Fibroblast of skin of left biceps (primary cell): ENCODE results near the gene ANK3.
A peak's percentile ranks its signal among the peaks of the same experiment; 100 is the strongest.

Experiments used
- DNase-seq, 2 experiments: peaks; one replicate each; pipeline ENCODE4 v3.0.0-alpha.2; 2013; ENCODE audit warnings: low read depth in 2 of 2

Gene ANK3

DNA sequence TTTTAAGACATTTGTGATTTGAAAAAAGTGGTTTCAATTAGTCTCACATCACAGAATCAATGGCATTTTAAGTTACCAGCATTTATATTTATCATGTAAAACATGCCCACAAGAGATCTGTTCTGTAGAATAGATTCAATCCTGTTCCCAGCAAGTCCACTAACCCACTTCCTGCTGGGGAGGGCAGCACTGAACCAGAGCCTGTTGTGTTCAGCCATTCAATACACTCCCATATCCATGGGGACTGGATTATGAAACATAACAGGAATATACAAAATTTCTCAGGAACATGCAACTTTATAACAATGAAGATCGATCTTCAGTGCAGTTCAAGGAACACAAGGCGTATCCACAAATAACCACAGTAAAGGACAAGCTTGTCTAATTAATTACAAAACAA is 24.4 kb upstream of the ANK3 start:
- no peak for DNase-seq

DNA sequence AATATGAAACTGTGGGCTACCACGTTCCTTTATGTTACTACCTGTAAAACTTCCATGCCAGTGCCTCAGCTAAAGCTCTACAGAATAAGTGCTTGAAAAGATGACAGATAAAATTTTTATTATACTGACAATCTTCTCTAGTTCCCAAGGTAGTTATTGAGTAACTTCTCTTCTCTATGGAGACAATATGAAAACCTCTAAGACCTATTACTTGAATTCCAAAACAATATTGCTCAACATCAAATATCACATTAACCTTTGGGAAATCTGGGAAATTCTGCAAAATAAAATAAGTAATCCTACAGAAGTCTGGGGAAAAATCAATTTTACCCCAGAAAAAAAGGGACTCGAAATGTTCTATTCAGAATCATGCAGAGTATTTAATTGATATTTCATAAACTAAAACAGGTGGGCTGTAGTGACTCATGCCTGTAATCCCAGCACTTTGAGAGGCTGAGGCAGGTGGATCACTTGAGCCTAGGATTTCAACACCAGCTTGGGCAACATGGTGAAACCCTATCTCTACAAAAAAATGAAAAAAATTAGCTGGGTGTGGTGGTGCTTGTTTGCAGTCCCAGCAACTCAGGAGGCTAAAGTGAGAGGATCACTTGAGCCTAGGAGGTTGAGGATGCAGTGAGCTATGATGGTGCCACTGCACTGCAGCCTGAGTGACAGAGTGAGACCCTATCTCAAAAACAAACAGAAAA is 23.8 kb upstream of the ANK3 start:
- no peak for DNase-seq

DNA sequence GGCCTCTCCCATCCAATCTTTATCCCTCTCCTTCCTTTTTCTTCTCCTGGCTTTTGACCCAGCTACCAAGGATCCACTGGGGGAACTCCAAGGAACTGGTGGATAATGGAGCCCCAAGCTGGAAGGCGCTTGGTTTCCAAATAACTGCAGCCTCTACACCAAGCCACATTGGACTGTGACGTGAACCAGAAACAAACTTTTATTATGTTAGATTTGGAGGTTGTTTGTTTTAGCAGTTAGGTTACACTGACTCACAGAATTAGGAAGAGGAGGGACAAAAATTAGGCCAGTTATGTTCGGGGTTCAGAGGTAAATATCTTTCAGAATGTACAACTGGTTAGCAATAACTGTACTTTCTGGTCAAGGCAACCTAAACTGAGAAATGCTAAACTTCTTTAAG is 21.3 kb upstream of the ANK3 start:
- no peak for DNase-seq

- DNase-seq, result no peak
Observed at GRCh38 chr10:60409202-60409601, 19.5 kb upstream of the ANK3 start.

DNA sequence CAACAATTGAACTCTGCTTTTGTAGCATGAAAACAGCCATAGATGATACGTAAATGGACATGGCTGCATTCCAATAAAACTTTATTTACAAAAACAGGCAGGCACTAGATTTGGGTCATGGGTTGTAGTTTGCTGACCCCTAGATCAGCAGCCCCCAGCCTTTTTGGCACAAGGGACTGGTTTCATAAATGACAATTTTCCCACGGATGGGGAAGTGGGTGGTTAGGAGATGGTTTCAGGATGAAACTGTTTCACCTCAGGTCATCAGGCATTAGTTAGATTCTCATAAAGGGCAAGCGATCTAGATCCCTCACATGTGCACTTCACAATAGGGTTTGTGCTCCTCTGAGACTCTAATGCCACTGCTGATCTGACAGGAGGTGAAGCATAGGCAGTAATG is 16.5 kb upstream of the ANK3 start:
- no peak for DNase-seq

- DNase-seq, result no peak
Observed at GRCh38 chr10:60405172-60405571, 15.5 kb upstream of the ANK3 start.

DNA sequence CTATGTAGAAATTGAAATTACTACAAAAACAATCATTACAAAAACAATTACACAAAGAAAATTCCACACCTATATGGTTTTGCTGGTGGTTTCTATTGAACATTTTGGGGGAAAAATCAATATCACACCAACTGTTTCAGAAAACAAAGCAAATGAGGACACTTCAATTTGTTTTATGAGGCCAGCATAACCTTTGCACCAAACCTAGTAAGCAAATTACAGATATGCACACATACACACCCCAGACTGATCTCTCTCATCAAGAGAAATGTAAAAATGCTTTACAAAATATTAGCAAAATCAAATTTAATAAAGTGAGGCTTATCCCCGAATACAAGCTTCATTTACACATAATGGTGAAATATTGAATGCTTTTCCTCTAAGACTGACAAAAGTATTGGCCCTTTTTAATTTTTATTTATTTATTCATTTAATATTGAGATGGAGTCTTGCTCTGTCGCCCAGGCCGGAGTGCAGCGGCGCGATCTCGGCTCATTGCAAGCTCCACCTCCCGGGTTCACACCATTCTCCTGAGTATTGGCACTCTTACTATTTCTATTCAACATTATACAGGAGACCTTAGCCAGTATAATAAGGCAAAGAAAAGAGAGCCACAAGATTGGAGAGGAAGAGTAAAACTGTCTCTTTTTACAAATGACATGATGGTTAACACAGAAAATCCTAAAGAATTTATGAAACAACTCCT is 13.6 kb upstream of the ANK3 start:
- no peak for DNase-seq

GRCh38 chr10:60400366-60400765 is 10.7 kb upstream of the ANK3 start:
- no peak for DNase-seq

- DNase-seq, result no peak
Observed at GRCh38 chr10:60399328-60399727, 9.7 kb upstream of the ANK3 start.

GRCh38 chr10:60397792-60398191 is 8.1 kb upstream of the ANK3 start:
- DNase-seq, result no peak

DNA sequence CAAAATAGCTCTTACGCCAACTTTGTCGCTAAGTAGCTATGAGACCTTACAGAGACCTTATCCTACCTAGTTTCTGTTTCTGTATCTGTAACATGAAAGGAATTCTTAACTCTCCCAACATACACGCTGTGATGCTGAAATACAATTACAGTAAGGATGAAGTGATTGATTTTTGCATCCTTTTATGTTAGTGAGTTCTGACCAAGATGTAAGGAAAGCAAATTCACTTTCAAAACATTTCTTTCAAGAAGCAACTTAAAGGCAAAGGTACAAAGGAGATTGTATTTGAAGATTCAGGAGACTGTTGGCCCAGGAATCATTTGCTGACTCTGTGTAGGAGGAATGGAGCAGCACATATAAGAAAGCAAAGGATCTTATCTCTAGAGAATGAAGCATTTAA is 7.1 kb upstream of the ANK3 start:
- DNase-seq, result no peak

GRCh38 chr10:60395711-60396110 is 6.0 kb upstream of the ANK3 start:
- DNase-seq, result no peak

DNA sequence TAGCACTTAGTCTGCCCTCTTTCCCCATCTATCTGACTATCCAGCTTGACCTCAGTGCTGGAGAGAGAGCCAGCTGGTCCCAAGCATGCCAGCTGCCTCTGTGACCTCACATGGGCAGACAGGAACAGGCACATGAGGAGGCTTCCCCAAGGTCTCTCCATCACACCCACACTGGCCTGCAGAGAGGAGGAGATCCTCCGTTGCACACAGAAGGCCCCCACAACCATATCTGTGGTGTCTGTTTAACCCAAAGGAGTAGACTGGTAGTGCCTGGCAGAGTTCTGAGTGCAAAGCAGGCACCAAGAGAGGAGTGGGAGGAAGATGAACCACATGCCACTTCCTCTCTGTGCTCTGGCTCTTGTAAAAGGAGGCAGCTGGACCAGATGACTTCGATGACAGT is 4.8 kb upstream of the ANK3 start:
- DNase-seq, result no peak

- no peak for DNase-seq
Observed at GRCh38 chr10:60390224-60390626, 550 bp upstream of the ANK3 start.

- DNase-seq, result no peak
Observed at GRCh38 chr10:60388709-60389301, 870 bp downstream of the ANK3 start.

DNA sequence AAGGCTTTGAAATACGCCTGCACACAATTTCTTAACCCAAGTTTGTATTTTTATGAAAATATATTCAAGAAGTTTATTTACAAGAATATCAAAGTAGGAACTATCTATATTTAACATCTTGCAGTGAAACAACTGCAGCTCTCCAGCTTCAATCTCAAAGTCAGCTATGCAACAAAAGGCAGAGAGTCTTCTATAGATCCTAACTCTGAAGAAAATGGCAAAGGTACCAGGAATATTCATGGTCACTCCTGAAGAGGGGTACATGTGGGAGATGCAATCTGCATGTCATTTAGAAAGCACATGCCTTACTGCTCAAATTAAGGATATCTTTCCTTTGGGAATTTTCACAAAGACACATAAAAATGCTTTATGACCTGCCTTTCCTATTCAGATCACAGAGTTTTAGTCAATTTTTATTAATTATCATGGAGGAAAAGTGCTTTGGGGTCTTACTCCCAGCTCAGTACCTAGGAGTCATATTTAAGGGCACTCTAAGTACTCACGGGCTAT is 1.5 kb downstream of the ANK3 start:
- DNase-seq, result no peak

GRCh38 chr10:60387531-60387930 is 2.1 kb downstream of the ANK3 start:
- DNase-seq, result no peak

- no peak for DNase-seq
Observed at GRCh38 chr10:60385399-60385738, 4.3 kb downstream of the ANK3 start.

GRCh38 chr10:60384708-60385398 is 4.8 kb downstream of the ANK3 start:
- DNase-seq, result peak; percentile 98 to 99

DNA sequence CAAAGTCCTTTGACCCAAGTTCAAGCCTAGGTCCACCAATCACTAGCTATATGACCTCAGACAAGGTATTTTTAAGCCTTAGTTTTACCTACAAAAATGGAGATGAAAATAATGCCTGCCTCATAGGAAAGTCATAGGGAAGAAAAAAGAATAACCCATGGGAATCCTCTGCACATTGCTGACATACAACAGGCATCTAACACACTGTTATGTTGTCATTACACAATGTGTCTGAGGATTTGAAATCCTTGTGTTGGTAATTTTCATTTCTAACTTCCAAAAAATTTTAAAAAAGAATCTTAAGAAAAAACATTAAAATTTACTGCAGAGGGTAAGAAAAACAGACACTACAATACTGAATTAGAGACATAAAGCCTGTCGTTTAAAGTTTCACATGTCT is 5.7 kb downstream of the ANK3 start:
- DNase-seq, result peak in 1 of 2 experiments; percentile 15

- no peak for DNase-seq
Observed at GRCh38 chr10:60382946-60383681, 6.6 kb downstream of the ANK3 start.

DNA sequence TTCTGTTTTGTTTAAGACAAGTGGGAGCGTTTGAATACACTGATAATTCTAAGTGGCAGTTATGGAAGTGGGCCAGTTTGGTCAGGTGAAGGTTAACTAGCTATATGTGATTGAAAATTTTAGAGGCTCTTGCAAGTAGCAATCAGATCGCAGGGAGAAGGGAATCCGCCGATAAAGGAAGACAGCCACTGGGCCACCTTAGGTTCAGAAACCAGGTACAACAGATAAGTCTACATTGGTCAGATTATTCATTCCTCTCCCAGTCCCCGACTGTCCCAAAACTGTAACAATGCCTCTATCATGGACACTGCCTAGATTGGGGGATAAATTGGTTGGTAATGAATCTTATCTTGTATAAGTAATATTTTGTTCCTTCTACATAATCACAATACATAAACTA is 8.9 kb downstream of the ANK3 start:
- no peak for DNase-seq
